Nephron (organoid): Measurements from ENCODE around the gene DLGAP4.

Source experiments
- H3K27ac Mint-ChIP-seq, 3 experiments: 2 replicates each; pipeline ENCODE4 v1.8.0; 2020; ENCODE audit warnings: mixed read lengths in 3 of 3, mild to moderate bottlenecking in 2 of 3, moderate library complexity in 1 of 3
- H3K27me3 Mint-ChIP-seq: 2 replicates; pipeline ENCODE4 v1.8.0; 2021; ENCODE audit warnings: low read depth, mild to moderate bottlenecking, moderate library complexity, mixed read lengths
- H3K36me3 Mint-ChIP-seq: 2 replicates; pipeline ENCODE4 v1.8.0; 2020; ENCODE audit warnings: low read depth, mixed read lengths
- H3K4me1 Mint-ChIP-seq: 2 replicates; pipeline ENCODE4 v1.8.0; 2020; ENCODE audit warnings: mixed read lengths
- H3K4me3 Mint-ChIP-seq, 3 experiments: 2 replicates each; pipeline ENCODE4 v1.8.0; 2020; ENCODE audit warnings: mild to moderate bottlenecking in 3 of 3, mixed read lengths in 3 of 3, moderate library complexity in 2 of 3
- H3K9me3 Mint-ChIP-seq: 2 replicates; pipeline ENCODE4 v1.8.0; 2020; ENCODE audit warnings: mixed read lengths
- CTCF ChIP-seq, 3 experiments: fragments of 200-600 bp; sonication (generic); IDR thresholded peaks; one replicate each; pipeline ENCODE4 v1.5.0; 2021; ENCODE audit warnings: antibody characterized with exemption in 3 of 3; ENCODE audit not compliant: unreplicated experiment in 3 of 3

DLGAP4 gene

GRCh38 chr20:36341331-36342020, 35.3 kb downstream of the DLGAP4 start:
- no peak for TF ChIP-seq CTCF (IDR thresholded peaks at IDR 0.05; ENCODE audit: unreplicated experiment in 3 of 3)
- H3K4me3 Mint-ChIP-seq: no peak overlapping the region
- no peaks in the 10 kb centered on the region for H3K36me3 Mint-ChIP-seq
- peaks cover 25% of the 10 kb centered on the region for H3K27me3 Mint-ChIP-seq
- no peaks in the 10 kb centered on the region for H3K4me1 Mint-ChIP-seq
- H3K27ac Mint-ChIP-seq: no peak overlapping the region
- H3K9me3 Mint-ChIP-seq: no peaks in the 10 kb centered on the region

- Mint-ChIP-seq H3K9me3 (no peaks in the 10 kb centered on the region), H3K27me3 (peaks cover 24% of the 10 kb centered on the region), H3K4me3 (no peak overlapping the region), H3K4me1 (no peaks in the 10 kb centered on the region), H3K36me3 (no peaks in the 10 kb centered on the region), H3K27ac (no peak overlapping the region)
- TF ChIP-seq CTCF (IDR thresholded peaks at IDR 0.05; ENCODE audit: unreplicated experiment in 3 of 3): no peak
Measured at GRCh38 chr20:36342331-36343120, 36.4 kb downstream of the DLGAP4 start.

- H3K27ac Mint-ChIP-seq: no peak overlapping the region
Measured at GRCh38 chr20:36343641-36344040, 37.5 kb downstream of the DLGAP4 start.

GRCh38 chr20:36344517-36345132, 38.5 kb downstream of the DLGAP4 start:
- Mint-ChIP-seq H3K9me3 (no peaks in the 10 kb centered on the region), H3K36me3 (no peaks in the 10 kb centered on the region), H3K4me3 (no peak overlapping the region), H3K27ac (no peak overlapping the region), H3K27me3 (peaks cover 29% of the 10 kb centered on the region), H3K4me1 (no peaks in the 10 kb centered on the region)
- no peak for TF ChIP-seq CTCF (IDR thresholded peaks at IDR 0.05; ENCODE audit: unreplicated experiment in 3 of 3)

More at GRCh38 chr20:36343641-36344040, 37.5 kb downstream of the DLGAP4 start:
- Mint-ChIP-seq H3K4me3 (no peak overlapping the region), H3K36me3 (no peaks in the 10 kb centered on the region), H3K9me3 (no peaks in the 10 kb centered on the region), H3K27me3 (peaks cover 32% of the 10 kb centered on the region), H3K4me1 (no peaks in the 10 kb centered on the region)
- TF ChIP-seq CTCF (IDR thresholded peaks at IDR 0.05; ENCODE audit: unreplicated experiment in 3 of 3): no peak

- Mint-ChIP-seq H3K9me3 (no peaks in the 10 kb centered on the region), H3K4me1 (no peaks in the 10 kb centered on the region), H3K27me3 (peaks cover 31% of the 10 kb centered on the region), H3K4me3 (no peak overlapping the region), H3K27ac (no peak overlapping the region), H3K36me3 (no peaks in the 10 kb centered on the region)
- TF ChIP-seq CTCF (IDR thresholded peaks at IDR 0.05; ENCODE audit: unreplicated experiment in 3 of 3): no peak
Measured at GRCh38 chr20:36346256-36346655, 40.1 kb downstream of the DLGAP4 start.
